GM12878 (cell line): ENCODE results near the gene MMP14. TPM values are rescaled to one million over a fixed set of nuclear protein-coding genes. Genes with fewer than 3 reads are reported as not detected.

Source experiments
- ATAC-seq: fragments of 200-7000 bp; cut with Tn5 transposase; 3 replicates; pipeline ENCODE4 v1.9.1; 2020; ENCODE audit warnings: mild to moderate bottlenecking, moderate library complexity
- BruUV-seq: library from RNA; stranded (reverse); fragments of 400-500 nt; replicated peaks from 2 replicates; lab custom pipeline; 2021; lab: Mats Ljungman, UMichigan
- CTCF ChIA-PET: fragments of 300-600 bp; sonication (Branson Sonifier 250); formaldehyde crosslinking; extraction: SDS; loops from one replicate; lab custom pipeline; 2021; ENCODE audit warnings: inconsistent platforms; lab: Yijun Ruan, JAX
- POLR2A ChIA-PET: fragments of 350-600 bp; formaldehyde crosslinking; extraction: SDS; loops from one replicate; lab custom pipeline; 2021; ENCODE audit warnings: inconsistent platforms; lab: Charles Lee
- RAD21 ChIA-PET: fragments of 300-600 bp; sonication (Branson Sonifier 250); formaldehyde crosslinking; loops from one replicate; lab custom pipeline; 2023; ENCODE audit warnings: antibody characterized with exemption; ENCODE audit not compliant: unreplicated experiment; lab: Charles Lee
- SMC1A ChIA-PET: fragments of 300-600 bp; sonication (Branson Sonifier 250); formaldehyde crosslinking; loops from one replicate; lab custom pipeline; 2023; ENCODE audit not compliant: unreplicated experiment, uncharacterized antibody; lab: Charles Lee
- DNase-seq: peaks from one replicate; pipeline ENCODE4 v3.0.0-alpha.2; 2011; ENCODE audit warnings: low read depth, low spot score
- FAIRE-seq: peaks from 3 replicates; lab custom pipeline; 2011; peaks lifted over from hg19 to GRCh38; lab: Jason Lieb, UNC
- H2AFZ ChIP-seq: 2 replicates; pipeline ENCODE4 v1.6.0; 2011; ENCODE audit warnings: low read depth, low read length, control low read depth; ENCODE audit not compliant: control insufficient read depth
- H3K27ac ChIP-seq: 2 replicates; pipeline ENCODE4 v1.5.1; 2011; ENCODE audit warnings: control low read depth; ENCODE audit not compliant: control insufficient read depth, insufficient read depth
- H3K27me3 ChIP-seq, 2 experiments: replicated peaks in 1 of 2; 2 replicates each; pipeline versions ENCODE4 v1.6.0 to v1.6.1; 2011; ENCODE audit warnings: low read length in 1 of 2; ENCODE audit not compliant: control insufficient read depth in 2 of 2, insufficient read depth in 2 of 2
- H3K36me3 ChIP-seq, 2 experiments: 2 replicates each; pipeline ENCODE4 v1.5.1; 2011; ENCODE audit warnings: low read length in 1 of 2; ENCODE audit not compliant: control insufficient read depth in 2 of 2, insufficient read depth in 2 of 2
- H3K4me1 ChIP-seq: 2 replicates; pipeline ENCODE4 v1.6.1; 2011; ENCODE audit warnings: mild to moderate bottlenecking, low read length, moderate library complexity, mixed read lengths; ENCODE audit not compliant: control insufficient read depth, insufficient read depth
- H3K4me2 ChIP-seq: 2 replicates; pipeline ENCODE4 v1.6.0; 2011; ENCODE audit warnings: control low read depth; ENCODE audit not compliant: control insufficient read depth, insufficient read depth
- H3K4me3 ChIP-seq: fragments of 200-600 bp; sonication (generic); 2 replicates; pipeline ENCODE4 v1.5.1; 2016
- H3K79me2 ChIP-seq: 2 replicates; pipeline ENCODE4 v1.6.0; 2011; ENCODE audit warnings: low read length; ENCODE audit not compliant: control insufficient read depth, insufficient read depth
- H3K9ac ChIP-seq: 2 replicates; pipeline ENCODE4 v1.8.0; 2011; ENCODE audit warnings: low read length, control low read depth, mixed read lengths; ENCODE audit not compliant: control insufficient read depth, insufficient read depth
- H3K9me3 ChIP-seq: replicated peaks from 3 replicates; pipeline ENCODE4 v1.5.1; 2011; ENCODE audit warnings: mild to moderate bottlenecking, low read length; ENCODE audit not compliant: control insufficient read depth, insufficient read depth
- H4K20me1 ChIP-seq: 2 replicates; pipeline ENCODE4 v1.6.0; 2011; ENCODE audit not compliant: control insufficient read depth, insufficient read depth
- BRCA1 ChIP-seq: IDR thresholded peaks from 2 replicates; pipeline ENCODE4 v1.6.1; 2011; ENCODE audit warnings: low read depth, low read length, improper control_type of control experiment
- CBFB ChIP-seq: IDR thresholded peaks from 2 replicates; pipeline ENCODE4 v1.6.1; 2016; ENCODE audit warnings: antibody characterized with exemption, low read depth
- CHD2 ChIP-seq: IDR thresholded peaks from 2 replicates; pipeline ENCODE4 v1.6.1; 2011; ENCODE audit warnings: low read depth, low read length, improper control_type of control experiment, borderline replicate concordance
- FOXK2 ChIP-seq: fragments of 450-650 bp; IDR thresholded peaks from 2 replicates; pipeline ENCODE4 v1.6.1; 2017; ENCODE audit warnings: mild to moderate bottlenecking, moderate library complexity
- GATAD2B ChIP-seq: fragments of 450-650 bp; conservative IDR thresholded peaks from 2 replicates; pipeline ENCODE4 v1.6.1; 2017; ENCODE audit warnings: low read depth, mild to moderate bottlenecking, moderate library complexity
- HDAC6 ChIP-seq: fragments of 200-600 bp; sonication (generic); IDR thresholded peaks from one replicate; pipeline ENCODE4 v1.8.0; 2017; ENCODE audit warnings: antibody characterized with exemption; ENCODE audit not compliant: unreplicated experiment
- IRF5 ChIP-seq: fragments of 450-650 bp; IDR thresholded peaks from 2 replicates; pipeline ENCODE4 v1.6.1; 2017; ENCODE audit warnings: borderline replicate concordance
- MTA2 ChIP-seq: fragments of 450-650 bp; IDR thresholded peaks from 2 replicates; pipeline ENCODE4 v1.6.1; 2016; ENCODE audit warnings: low read depth, mild to moderate bottlenecking, moderate library complexity
- NFYB ChIP-seq: IDR thresholded peaks from 2 replicates; pipeline ENCODE4 v1.6.1; 2011; ENCODE audit warnings: low read depth, mild to moderate bottlenecking, low read length, improper control_type of control experiment, moderate library complexity; ENCODE audit not compliant: insufficient read depth
- NKRF ChIP-seq: fragments of 450-650 bp; conservative IDR thresholded peaks from 2 replicates; pipeline ENCODE4 v1.6.1; 2017; ENCODE audit warnings: mild to moderate bottlenecking, moderate library complexity
- RELA ChIP-seq: fragments of 450-650 bp; IDR thresholded peaks from 2 replicates; pipeline ENCODE4 v1.8.0; 2014; ENCODE audit warnings: borderline replicate concordance; ENCODE audit not compliant: partially characterized antibody
- SMC3 ChIP-seq: IDR thresholded peaks from 2 replicates; pipeline ENCODE4 v1.6.1; 2011; ENCODE audit warnings: low read length, improper control_type of control experiment, borderline replicate concordance
- SPI1 ChIP-seq: IDR thresholded peaks from 2 replicates; pipeline ENCODE4 v1.6.1; 2011; ENCODE audit warnings: low read depth, mild to moderate bottlenecking, low read length, moderate library complexity, borderline replicate concordance; ENCODE audit not compliant: insufficient read depth
- YY1 ChIP-seq: IDR thresholded peaks from 2 replicates; pipeline ENCODE4 v1.6.1; 2011; ENCODE audit warnings: low read depth, mild to moderate bottlenecking, low read length
- ZBTB4 ChIP-seq: fragments of 450-650 bp; formaldehyde crosslinking; IDR thresholded peaks from 2 replicates; pipeline ENCODE4 v1.4.0; 2022; ENCODE audit warnings: mild to moderate bottlenecking, moderate library complexity
- ZNF217 ChIP-seq: fragments of 450-650 bp; IDR thresholded peaks from 2 replicates; pipeline ENCODE4 v1.6.1; 2017; ENCODE audit warnings: antibody characterized with exemption, mild to moderate bottlenecking
- ZNF274 ChIP-seq: IDR thresholded peaks from one replicate; pipeline ENCODE4 v1.8.0; 2011; ENCODE audit not compliant: insufficient read length, insufficient read depth
- WGBS: methylation state at CpG from one replicate; pipeline ENCODE4 v1.1.6; 2016; ENCODE audit warnings: low lambda C conversion rate; ENCODE audit not compliant: insufficient replicate concordance, insufficient coverage; ENCODE audit errors: missing lambda C conversion rate; 5-methylcytosine and 5-hydroxymethylcytosine counted together
- in situ Hi-C: fragments of 300-500 bp; cut with MboI; formaldehyde crosslinking; loops from 9 replicates; pipeline ENCODE4 v1.14.3; 2018; ENCODE audit warnings: mixed read lengths
- intact Hi-C: fragments of 100-400 bp; cut with micrococcal nuclease; formaldehyde crosslinking; loops from one replicate; pipeline ENCODE4 v1.14.2; 2022; ENCODE audit not compliant: unreplicated experiment
- polyA plus RNA-seq, 11 experiments: library from polyadenylated mRNA; depleted of rRNA in 4 of 11; unstranded in 6 of 11; stranded (reverse) in 5 of 11; fragments of >200 nt; fragmentation: Nextera tagmentation in 4 of 11; fragmentation: Illumina TruSeq in 1 of 11; extraction: Ambion mirVana in 4 of 11; extraction: Trizol in 1 of 11; gene quantifications; 1 replicate in 1 of 11; 2 replicates in 10 of 11; pipeline versions ENCODE4 v1.2.1 to v1.2.3, GENCODE V29; 2011 to 2016; ENCODE audit warnings: inconsistent platforms in 2 of 11, missing spikeins in 2 of 11, low read depth in 1 of 11
- total RNA-seq, 4 experiments: library from RNA; depleted of rRNA in 3 of 4; stranded (reverse); fragments of >200 nt in 3 of 4; fragmentation: Illumina TruSeq in 1 of 4; extraction: Trizol in 1 of 4; gene quantifications; 2 replicates each; pipeline versions ENCODE4 v1.2.1 to v1.2.3, GENCODE V29; 2013 to 2021

Gene MMP14
- total and polyA plus RNA-seq, 10 of the 15 experiments (the other 5 are each of a cell fraction or from before 2014, with no cell fraction given), result 0.31 to 1.9 (median 0.70) TPM; not detected in 2

GRCh38 chr14:22829661-22830442 is 6.5 kb upstream of the MMP14 start, which contains the start of gene MRPL52:
TSS of gene MRPL52 (plus strand) at chr14:22829887. CDS start at chr14:22829913, 26 bp downstream.
- H3K79me2 ChIP-seq, result peaks cover 13% of the 10 kb centered on the region
- peak within 1 kb of the TSS; percentile 98 for H3K4me3 ChIP-seq
- ATAC-seq (peak; percentile 95), DNase-seq (no peak), FAIRE-seq (peak; percentile 91)
- peak within 1 kb of the TSS; percentile 78 for H3K9ac ChIP-seq
- H3K27ac ChIP-seq, result peak within 1 kb of the TSS; percentile 41
- peaks cover 12% of the 10 kb centered on the region for H3K4me1 ChIP-seq
- H4K20me1 ChIP-seq, result no peaks in the 10 kb centered on the region
- ChIA-PET POLR2A (interaction anchor here (0.6 to 1.6 kb wide), 8 partner anchors 8 to 181 kb away, joined by 3 to 5 read pairs (median 4); partner anchors contain the start of gene OXA1L), CTCF (interaction anchor here (0.6 to 6.4 kb wide), 16 partner anchors 10 to 259 kb away, joined by 3 to 55 read pairs (median 3); partner anchors contain the start of genes HAUS4, LRP10 and OXA1L), SMC1A (interaction anchor here (0.6 to 4.1 kb wide), 16 partner anchors 9 to 170 kb away, joined by 3 to 20 read pairs (median 4); no protein-coding TSS in a partner anchor), RAD21 (interaction anchor here (0.9 to 2.5 kb wide), 12 partner anchors 9 to 259 kb away, joined by 3 to 7 read pairs (median 4); no protein-coding TSS in a partner anchor)
- no peaks in the 10 kb centered on the region for H3K27me3 ChIP-seq
- H2AFZ ChIP-seq, result peak within 1 kb of the TSS; percentile 97
- intact Hi-C loops (no loop called here), in situ Hi-C loops (no loop called here)
- BruUV-seq, result no TSS peak
- under 1% methylated on average over 41 of the region's 41 CpGs for WGBS
- H3K9me3 ChIP-seq, result no peaks in the 10 kb centered on the region
- peak within 1 kb of the TSS; percentile 75 for H3K4me2 ChIP-seq
- peaks cover 0 to 8% of the 10 kb centered on the region in 2 experiments; a peak in 2 of 4 replicates for H3K36me3 ChIP-seq
- TF ChIP-seq SMC3 (no peak), FOXK2 (no peak), HDAC6 (no peak), BRCA1 (no peak), IRF5 (no peak), GATAD2B (peak; percentile 73; the same call in 1 of the 2 replicates), ZNF217 (no peak), NFYB (no peak), ZBTB4 (no peak), ZNF274 (no peak), SPI1 (no peak), MTA2 (no peak), RELA (no peak), CBFB (peak; percentile 84), NKRF (peak; percentile 61; the same call in 1 of the 2 replicates), CHD2 (peak; percentile 91), YY1 (peak; percentile 99)
